Ecto neural progenitor cell (in vitro differentiated cells): ENCODE results near the gene NOTCH1.

Source experiments
- DNase-seq: peaks from one replicate; pipeline ENCODE4 v3.0.0-alpha.2; 2018; ENCODE audit warnings: low spot score

The NOTCH1 gene

GRCh38 chr9:136484153-136485048, 61.4 kb downstream of the NOTCH1 start:
- peak; percentile 61 for DNase-seq

- DNase-seq: peak; percentile 97
Observed at GRCh38 chr9:136483589-136484152, 62.2 kb downstream of the NOTCH1 start.

GRCh38 chr9:136482793-136483588, 62.9 kb downstream of the NOTCH1 start, which contains the start of gene SEC16A:
SEC16A (minus strand) TSS chr9:136483040; CDS start chr9:136477615, 5,425 bp downstream.
- peak; percentile 100 for DNase-seq

GRCh38 chr9:136482046-136482792, 63.6 kb downstream of the NOTCH1 start:
- DNase-seq: no peak

- DNase-seq: no peak
Observed at GRCh38 chr9:136481558-136481957, 64.3 kb downstream of the NOTCH1 start.

- DNase-seq: no peak
Observed at GRCh38 chr9:136476369-136477150, 69.3 kb downstream of the NOTCH1 start.

GRCh38 chr9:136474974-136475865, 70.6 kb downstream of the NOTCH1 start:
- no peak for DNase-seq

GRCh38 chr9:136474021-136474640, 71.7 kb downstream of the NOTCH1 start:
- DNase-seq: no peak

- DNase-seq: no peak
Observed at GRCh38 chr9:136473354-136473721, 72.5 kb downstream of the NOTCH1 start.

- no peak for DNase-seq
Observed at GRCh38 chr9:136472640-136473353, 73.1 kb downstream of the NOTCH1 start.

- DNase-seq: no peak
Observed at GRCh38 chr9:136471802-136472487, 73.9 kb downstream of the NOTCH1 start.

- no peak for DNase-seq
Observed at GRCh38 chr9:136470792-136471469, 74.9 kb downstream of the NOTCH1 start.

- DNase-seq: no peak
Observed at GRCh38 chr9:136470356-136470755, 75.5 kb downstream of the NOTCH1 start.

- no peak for DNase-seq
Observed at GRCh38 chr9:136467766-136468165, 78.1 kb downstream of the NOTCH1 start.

GRCh38 chr9:136466155-136466541, 79.7 kb downstream of the NOTCH1 start:
- no peak for DNase-seq

GRCh38 chr9:136465500-136466154, 80.2 kb downstream of the NOTCH1 start:
- no peak for DNase-seq

GRCh38 chr9:136464241-136464640, 81.6 kb downstream of the NOTCH1 start:
- no peak for DNase-seq
